ENCODE results near the gene CASQ2. TPM values are rescaled to one million over a fixed set of nuclear protein-coding genes. Genes with fewer than 3 reads are reported as not detected.

Gene CASQ2
- total RNA-seq, 1 donor from 2014 or later = 804 TPM

DNA sequence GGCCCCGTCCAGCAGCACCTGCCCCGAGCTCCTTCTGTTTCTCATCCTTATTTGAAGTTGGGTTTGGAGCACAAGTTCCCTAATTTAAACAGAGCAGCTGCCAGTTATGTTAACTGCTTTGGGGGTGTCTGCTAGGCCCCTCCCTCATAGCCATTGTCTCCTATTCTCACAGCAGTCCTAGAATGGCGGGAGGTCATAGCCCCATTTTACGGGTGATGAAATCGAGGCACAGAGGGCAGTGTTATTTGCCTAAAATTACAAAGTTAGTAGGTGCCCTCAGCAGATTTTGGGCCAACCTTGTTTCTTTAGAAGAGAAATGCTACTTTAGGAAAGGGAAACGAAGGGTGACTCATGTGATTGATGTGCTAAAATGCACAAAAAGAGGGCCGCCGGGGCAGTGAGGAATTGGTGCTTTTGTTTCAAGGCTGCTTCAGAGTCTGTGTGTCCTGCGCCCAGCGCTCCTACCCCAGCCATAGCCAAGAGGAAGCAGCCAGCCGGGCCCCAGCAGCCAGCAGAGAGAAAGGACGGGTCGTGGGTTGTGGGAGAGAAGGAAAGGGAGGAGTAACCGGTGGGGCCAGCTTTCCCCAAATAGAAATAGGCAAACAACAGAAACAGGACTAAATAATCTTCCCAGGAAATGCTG lies 113.7 kb downstream of the CASQ2 start:
- DNase-seq (peak; percentile 53), ATAC-seq (ENCODE audit: poor library complexity) (peak; percentile 42)
- intact Hi-C loops (cut with DNase I) = no loop called here

DNA sequence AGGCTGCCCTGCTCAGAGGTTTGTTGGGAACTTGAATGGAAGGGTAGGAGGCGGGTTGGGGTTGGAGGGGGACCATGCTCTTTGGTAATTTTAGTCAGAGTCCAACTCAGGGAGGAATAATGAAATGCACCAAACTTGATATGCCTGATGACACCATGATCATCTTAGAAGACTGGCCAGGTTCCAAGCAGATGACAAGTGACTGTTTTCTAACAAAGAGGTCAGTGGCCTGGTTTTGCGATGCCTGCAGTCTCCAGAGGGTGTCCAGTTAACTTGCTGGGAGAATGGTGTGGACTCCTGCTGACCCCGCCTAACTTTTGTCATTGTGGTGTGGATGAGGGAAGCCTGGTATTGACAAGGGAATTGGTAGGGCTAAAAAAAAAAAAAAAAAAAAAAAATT lies 114.4 kb downstream of the CASQ2 start:
- intact Hi-C loops (cut with DNase I) = no loop called here
- ATAC-seq (ENCODE audit: poor library complexity) (no peak), DNase-seq (no peak)

DNA sequence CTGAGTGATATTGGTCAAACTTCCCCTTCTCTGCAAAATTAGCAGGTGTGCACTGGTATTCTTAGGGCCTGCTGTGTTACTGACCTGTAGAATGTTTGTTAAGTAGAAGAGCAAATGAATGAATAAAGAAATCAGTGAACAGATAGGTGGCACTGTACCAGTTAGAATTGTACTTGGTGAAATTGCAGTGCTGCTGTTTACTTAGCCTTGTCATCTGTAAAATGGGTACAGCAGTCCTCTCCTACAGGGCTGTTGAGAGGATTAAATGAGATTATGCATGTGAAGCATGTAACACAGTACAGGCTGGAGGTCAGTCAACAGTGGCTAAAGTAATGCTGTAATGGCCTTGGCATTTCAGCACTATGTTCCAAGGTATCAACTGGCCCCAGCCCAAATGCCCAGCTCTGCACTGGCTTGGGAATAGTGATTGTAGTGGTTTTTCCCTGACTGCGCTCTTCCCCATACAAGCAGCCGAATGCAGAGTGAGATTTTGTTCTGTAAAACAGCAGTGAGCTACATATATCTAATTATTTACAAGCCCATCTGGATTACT lies 116.2 kb downstream of the CASQ2 start:
- intact Hi-C loops (cut with DNase I) = no loop called here
- no peak for DNase-seq

DNA sequence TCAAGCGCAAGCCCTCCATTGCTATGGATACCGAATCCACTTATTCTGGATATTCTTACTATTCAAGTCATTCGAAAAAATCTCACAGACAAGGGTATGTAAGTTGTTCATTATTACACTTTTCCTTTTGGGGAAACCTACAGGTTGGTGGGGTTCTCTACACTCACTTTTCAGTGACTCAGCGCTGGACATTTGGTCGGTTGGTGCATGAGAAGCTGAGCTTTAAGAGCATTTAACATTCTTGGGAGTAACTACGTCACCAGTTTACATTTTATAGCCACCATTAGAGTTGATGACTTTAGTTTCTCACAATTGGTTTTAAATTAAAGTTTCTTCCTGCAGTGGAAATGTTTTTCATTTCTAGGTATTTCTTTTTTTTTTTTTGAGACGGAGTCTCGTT lies 117.1 kb downstream of the CASQ2 start:
- intact Hi-C loops (cut with DNase I) = no loop called here
- no peak for DNase-seq
- no peak for ATAC-seq (ENCODE audit: poor library complexity)

More for the DNA sequence above, 116.2 kb downstream of the CASQ2 start:
- ATAC-seq (ENCODE audit: poor library complexity) = peak; percentile 51

DNA sequence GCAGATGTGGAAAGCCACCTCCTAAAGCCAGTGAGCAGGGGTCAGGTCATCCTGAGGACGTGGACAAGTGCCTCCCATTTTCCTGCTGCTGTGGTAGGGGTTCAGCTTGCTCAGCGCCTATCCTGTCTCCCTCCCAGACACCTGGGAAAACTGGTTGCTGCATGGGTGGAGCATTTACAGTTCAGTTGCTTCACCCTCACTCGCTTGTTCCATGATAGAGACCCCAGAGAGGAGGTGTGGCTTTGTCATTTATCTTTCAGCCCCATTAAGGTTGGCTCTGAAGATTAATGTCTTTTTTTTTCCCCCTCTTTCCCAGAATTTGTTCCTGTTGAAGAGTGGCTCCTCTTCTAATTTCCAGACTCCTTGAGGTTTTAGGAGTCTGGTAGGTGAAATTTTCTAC lies 117.6 kb downstream of the CASQ2 start:
- intact Hi-C loops (cut with DNase I) = no loop called here
- no peak for ATAC-seq (ENCODE audit: poor library complexity)
- no peak for DNase-seq

Other genes with a start within 250 kb of the CASQ2 start
- gene VANGL1, start 126.7 kb downstream of the CASQ2 start, total RNA-seq = 5.2 TPM
- not detected for gene NHLH2, start 72.4 kb upstream of the CASQ2 start, total RNA-seq
- 10.7 TPM for gene SLC22A15, start 207.8 kb upstream of the CASQ2 start, total RNA-seq